HFF-Myc (cell line): ENCODE results near the gene CDCP1.

Experiments used
- DNase-seq: peaks from one replicate; pipeline ENCODE4 v3.0.0-alpha.2; 2011; ENCODE audit warnings: low read depth; ENCODE audit errors: extremely low read depth
- H3K4me3 ChIP-seq: replicated peaks from 2 replicates; pipeline ENCODE4 v1.5.1; 2011; ENCODE audit warnings: low read depth, mild to moderate bottlenecking, control low read depth, low read length
- CTCF ChIP-seq: IDR thresholded peaks from 2 replicates; pipeline ENCODE4 v1.5.1; 2012; ENCODE audit warnings: mild to moderate bottlenecking, low read depth, low read length, control low read depth; ENCODE audit errors: missing control alignments

The CDCP1 gene

GRCh38 chr3:45124352-45124751, 21.8 kb downstream of the CDCP1 start:
- H3K4me3 ChIP-seq: no peak overlapping the region
- DNase-seq: peak; percentile 77
- no peak for TF ChIP-seq CTCF

GRCh38 chr3:45123581-45124269, 22.5 kb downstream of the CDCP1 start:
- no peak for TF ChIP-seq CTCF
- DNase-seq: peak; percentile 87
- no peak overlapping the region for H3K4me3 ChIP-seq

GRCh38 chr3:45123030-45123429, 23.1 kb downstream of the CDCP1 start:
- DNase-seq: peak; percentile 91

DNA sequence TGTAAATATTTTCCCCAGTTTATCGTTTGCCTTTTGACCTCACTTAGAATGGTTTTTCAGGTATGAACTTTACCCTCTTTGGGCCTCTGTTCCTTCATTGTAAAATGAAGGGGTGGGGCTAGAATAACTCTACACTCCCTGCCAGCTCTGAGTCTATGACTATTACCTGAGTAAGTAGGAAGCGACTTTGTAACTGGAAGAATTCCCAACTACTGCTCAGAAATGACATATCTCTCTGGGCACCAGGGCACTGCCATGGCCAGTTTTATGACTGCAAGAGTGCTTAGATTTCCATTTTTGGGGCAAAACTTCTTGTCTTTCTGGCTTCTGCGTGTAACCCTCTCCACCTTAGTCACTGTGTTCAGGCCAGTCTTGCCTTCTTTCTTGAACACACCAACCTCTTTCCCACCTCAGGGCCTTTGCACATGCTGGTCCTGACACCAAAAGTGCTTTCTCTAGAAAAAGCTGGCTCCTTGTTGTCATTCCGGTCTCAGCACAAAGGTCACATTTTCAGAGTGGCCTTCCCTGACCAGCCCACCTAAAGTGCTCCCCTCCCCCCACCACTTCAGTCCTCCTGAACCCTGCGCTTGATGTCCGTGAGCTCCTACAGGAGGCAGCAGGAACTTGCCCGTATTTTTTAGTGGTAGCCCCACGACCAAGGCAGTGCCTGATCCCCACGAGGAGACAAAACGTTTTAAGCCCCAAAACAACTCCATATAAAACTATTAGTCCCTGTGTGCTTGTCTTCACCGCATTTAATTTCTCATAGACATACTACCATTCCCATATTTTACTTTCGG, 25.6 kb downstream of the CDCP1 start:
- no peak overlapping the region for H3K4me3 ChIP-seq
- no peak for TF ChIP-seq CTCF
- DNase-seq: no peak

More at GRCh38 chr3:45123030-45123429, 23.1 kb downstream of the CDCP1 start:
- no peak for TF ChIP-seq CTCF
- H3K4me3 ChIP-seq: no peak overlapping the region

DNA sequence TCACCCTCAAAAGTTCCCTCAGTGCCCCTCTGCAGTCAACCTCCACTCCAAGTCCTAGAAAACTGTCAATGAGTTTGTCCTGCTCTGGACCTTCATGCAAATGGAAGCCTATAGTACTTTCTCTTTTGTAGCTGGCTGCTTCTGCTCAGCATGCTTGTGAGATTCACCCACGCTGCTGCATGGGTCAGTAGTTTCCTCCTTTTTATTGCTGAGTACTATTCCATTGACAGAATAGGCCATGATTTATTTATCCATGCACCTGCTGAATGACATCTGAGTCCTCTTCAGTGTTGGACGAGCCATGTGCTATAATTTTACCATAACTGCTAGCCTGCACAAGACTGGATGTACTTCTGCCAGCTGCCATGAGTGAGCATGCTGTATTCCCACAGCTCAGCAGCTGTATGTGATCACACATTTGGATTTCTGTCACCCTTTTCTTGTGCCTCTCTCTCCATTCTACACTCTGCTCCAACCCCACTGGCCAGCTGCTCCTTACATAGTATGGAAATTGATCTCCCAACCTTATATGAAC, 26.3 kb downstream of the CDCP1 start:
- H3K4me3 ChIP-seq: no peak overlapping the region
- DNase-seq: no peak
- TF ChIP-seq CTCF: no peak

DNA sequence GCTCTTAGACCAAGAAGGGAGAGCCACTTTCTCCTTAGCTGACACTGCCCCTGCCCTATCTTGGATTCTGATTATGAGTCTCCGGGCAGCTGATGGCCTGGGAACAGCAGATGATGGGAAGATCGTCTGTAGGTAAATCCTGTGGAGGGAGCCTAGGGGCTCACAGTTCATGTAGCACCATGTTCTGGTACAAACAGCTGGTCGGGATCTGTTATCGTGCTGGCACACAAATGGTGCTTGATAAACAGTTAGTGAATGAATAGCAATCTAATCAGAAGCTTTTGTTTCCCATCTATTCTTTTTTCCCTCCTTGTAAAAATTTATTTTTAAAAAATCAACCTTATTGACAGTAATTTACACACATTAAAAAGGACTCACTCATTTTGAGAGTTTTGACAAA, 26.8 kb downstream of the CDCP1 start:
- DNase-seq: no peak
- no peak for TF ChIP-seq CTCF
- H3K4me3 ChIP-seq: no peak overlapping the region
